Sciatic nerve (tissue), 2 donors: Measurements from ENCODE around the gene STEAP2. TPM values are rescaled to one million over a fixed set of nuclear protein-coding genes. Genes with fewer than 3 reads are reported as not detected.

Source experiments
- ATAC-seq: fragments of 200-7000 bp; cut with Tn5 transposase; one replicate; pipeline ENCODE4 v1.9.1; 2020; ENCODE audit warnings: mild to moderate bottlenecking, moderate library complexity
- DNase-seq: peaks from one replicate; pipeline ENCODE4 v3.0.0-alpha.2; 2020; ENCODE audit warnings: low spot score
- intact Hi-C: fragments of 100-400 bp; cut with DNase I; formaldehyde crosslinking; loops from one replicate; pipeline ENCODE4 v1.14.2; 2022
- total RNA-seq: library from RNA; stranded (reverse); fragmentation: NEBNext Ultra II Directional; extraction: Animal tissue kit (Norgen Biotek cat#: 25700); gene quantifications from one replicate; pipeline ENCODE4 v1.2.1, GENCODE V29; 2021
- donor health status: DM: no; HTN: no; CAD: no.
- donor health status: DM: no; HTN: no; CAD: no.

The STEAP2 gene
- total RNA-seq, 1 donor from 2014 or later, result 65.2 TPM

- DNase-seq, result no peak
- intact Hi-C loops, result no loop called here
- no peak for ATAC-seq
Observed at GRCh38 chr7:90229682-90230081, 18.1 kb downstream of the STEAP2 start.

DNA sequence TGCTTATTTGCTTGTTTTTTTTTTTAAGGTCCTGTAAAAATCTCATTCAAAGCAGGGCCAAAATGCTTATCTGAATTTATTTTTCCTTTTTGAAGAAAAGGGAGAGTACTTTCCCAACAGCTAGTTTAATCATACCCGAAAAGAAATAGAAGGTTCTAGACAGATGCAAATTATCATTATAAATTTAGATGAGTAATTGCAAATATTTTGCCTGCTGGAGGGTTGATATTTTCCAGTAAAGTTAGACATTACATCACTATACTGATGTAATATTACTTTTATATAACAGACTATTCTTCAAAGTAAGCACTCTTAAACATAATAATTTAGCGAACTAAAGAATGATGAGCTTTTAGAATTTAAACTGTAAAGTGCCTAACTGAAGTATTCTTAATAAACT, 19.3 kb downstream of the STEAP2 start:
- intact Hi-C loops, result no loop called here
- ATAC-seq, result no peak
- DNase-seq, result no peak

DNA sequence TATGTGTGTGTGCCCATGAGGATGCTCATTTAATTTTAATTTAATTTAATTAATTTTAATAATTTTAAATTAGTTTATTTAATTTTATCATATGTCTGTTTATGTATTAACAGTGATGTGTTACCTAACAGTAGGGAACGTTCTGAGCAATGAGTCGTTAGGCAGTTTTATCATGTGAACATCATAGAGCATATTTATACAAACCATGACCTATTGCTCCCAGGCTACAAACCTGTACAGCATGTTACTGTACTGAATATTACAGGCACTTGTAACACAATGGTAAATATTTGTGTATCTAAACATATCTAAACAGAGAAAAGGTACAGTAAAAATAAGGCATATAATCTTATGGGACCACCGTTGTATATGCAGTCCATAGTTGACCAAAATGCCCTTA, 19.8 kb downstream of the STEAP2 start:
- ATAC-seq, result no peak
- intact Hi-C loops, result no loop called here
- no peak for DNase-seq

DNA sequence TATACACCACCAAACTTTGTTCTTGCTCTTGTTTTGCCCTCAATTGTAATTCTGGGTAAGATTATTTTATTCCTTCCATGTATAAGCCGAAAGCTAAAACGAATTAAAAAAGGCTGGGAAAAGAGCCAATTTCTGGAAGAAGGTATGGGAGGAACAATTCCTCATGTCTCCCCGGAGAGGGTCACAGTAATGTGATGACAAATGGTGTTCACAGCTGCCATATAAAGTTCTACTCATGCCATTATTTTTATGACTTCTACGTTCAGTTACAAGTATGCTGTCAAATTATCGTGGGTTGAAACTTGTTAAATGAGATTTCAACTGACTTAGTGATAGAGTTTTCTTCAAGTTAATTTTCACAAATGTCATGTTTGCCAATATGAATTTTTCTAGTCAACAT, 20.9 kb downstream of the STEAP2 start:
- intact Hi-C loops, result no loop called here
- no peak for DNase-seq
- ATAC-seq, result no peak

- DNase-seq (no peak), ATAC-seq (no peak)
- intact Hi-C loops, result no loop called here
Observed at GRCh38 chr7:90233569-90233968, 22.0 kb downstream of the STEAP2 start.

GRCh38 chr7:90236721-90237289, 25.3 kb downstream of the STEAP2 start:
- ATAC-seq, result no peak
- DNase-seq, result no peak
- intact Hi-C loops, result loop anchor here (5.0 kb wide), 1 partner anchor 1680 kb away; no protein-coding TSS in a partner anchor

DNA sequence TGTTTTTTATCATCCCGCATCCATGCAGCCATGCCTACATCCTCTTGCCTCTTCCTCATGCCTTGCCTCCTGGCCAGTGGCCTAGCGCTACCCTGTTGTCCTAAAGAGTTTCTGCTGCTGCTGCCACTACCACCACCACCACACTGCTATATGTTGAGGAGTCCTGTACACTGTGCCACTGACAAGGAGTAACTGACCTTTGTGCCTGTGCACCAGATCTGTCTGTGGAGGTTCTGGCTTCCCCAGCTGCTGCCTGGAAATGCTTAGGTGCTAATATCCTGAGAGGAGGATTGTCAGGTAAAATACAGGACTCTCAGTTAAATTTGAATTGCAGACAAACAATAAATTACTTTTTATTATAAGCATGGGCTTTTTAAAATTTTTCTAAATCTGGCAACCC, 26.5 kb downstream of the STEAP2 start:
- DNase-seq (no peak), ATAC-seq (no peak)
- intact Hi-C loops, result loop anchor here (5.0 kb wide), 1 partner anchor 1681 kb away; no protein-coding TSS in a partner anchor

GRCh38 chr7:90238583-90238982, 27.0 kb downstream of the STEAP2 start:
- intact Hi-C loops, result loop anchor here (5.0 kb wide), 1 partner anchor 1681 kb away; no protein-coding TSS in a partner anchor
- DNase-seq (no peak), ATAC-seq (no peak)

GRCh38 chr7:90239050-90239449, 27.5 kb downstream of the STEAP2 start:
- intact Hi-C loops, result loop anchor here (5.0 kb wide), 1 partner anchor 1682 kb away; no protein-coding TSS in a partner anchor
- ATAC-seq (no peak), DNase-seq (no peak)

- ATAC-seq, result no peak
- intact Hi-C loops, result loop anchor here (5.0 kb wide), 1 partner anchor 1682 kb away; no protein-coding TSS in a partner anchor
Observed at GRCh38 chr7:90239625-90240228, 28.2 kb downstream of the STEAP2 start.

GRCh38 chr7:90242369-90243168, 31.0 kb downstream of the STEAP2 start:
- intact Hi-C loops, result no loop called here
- no peak for ATAC-seq

More at GRCh38 chr7:90239625-90240228, 28.2 kb downstream of the STEAP2 start:
- no peak for DNase-seq

DNA sequence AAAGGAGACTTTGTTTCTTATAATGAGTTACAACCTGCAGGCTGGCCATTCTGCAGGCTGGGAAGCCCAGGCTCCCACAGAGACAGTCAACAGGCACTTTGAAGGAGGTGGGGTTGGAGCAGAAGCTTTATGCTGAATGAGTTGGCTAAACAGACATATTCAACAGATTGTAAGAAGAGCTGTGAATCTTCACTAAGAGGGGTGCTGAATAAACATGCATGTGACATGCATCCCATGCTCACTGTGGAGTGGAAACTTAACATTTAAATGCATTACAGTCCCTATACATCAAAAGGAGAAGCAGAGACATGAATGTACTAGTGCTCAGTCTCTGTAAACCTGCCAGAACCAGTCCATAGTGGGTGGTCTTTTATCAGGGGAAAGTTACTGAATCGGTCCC, 32.0 kb downstream of the STEAP2 start:
- no peak for DNase-seq
- no peak for ATAC-seq
- intact Hi-C loops, result no loop called here

More at GRCh38 chr7:90242369-90243168, 31.0 kb downstream of the STEAP2 start:
- DNase-seq, result no peak

DNA sequence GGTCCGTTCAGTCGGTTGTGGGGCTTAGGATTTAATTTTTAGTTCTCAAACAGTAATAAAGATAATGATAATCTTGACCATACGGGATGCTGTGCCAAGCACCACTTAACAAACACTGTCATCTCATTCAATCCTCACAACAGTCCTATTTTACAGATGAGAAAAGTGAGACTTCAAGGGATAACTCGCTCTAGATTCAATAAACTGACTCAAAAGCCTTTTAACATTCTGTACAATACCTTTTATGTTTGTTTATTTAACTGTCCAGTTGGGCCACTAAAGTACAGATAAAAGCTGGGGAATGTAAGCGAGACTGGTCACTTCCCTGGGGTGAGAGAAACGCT, 33.0 kb downstream of the STEAP2 start:
- ATAC-seq (no peak), DNase-seq (no peak)
- intact Hi-C loops, result no loop called here

DNA sequence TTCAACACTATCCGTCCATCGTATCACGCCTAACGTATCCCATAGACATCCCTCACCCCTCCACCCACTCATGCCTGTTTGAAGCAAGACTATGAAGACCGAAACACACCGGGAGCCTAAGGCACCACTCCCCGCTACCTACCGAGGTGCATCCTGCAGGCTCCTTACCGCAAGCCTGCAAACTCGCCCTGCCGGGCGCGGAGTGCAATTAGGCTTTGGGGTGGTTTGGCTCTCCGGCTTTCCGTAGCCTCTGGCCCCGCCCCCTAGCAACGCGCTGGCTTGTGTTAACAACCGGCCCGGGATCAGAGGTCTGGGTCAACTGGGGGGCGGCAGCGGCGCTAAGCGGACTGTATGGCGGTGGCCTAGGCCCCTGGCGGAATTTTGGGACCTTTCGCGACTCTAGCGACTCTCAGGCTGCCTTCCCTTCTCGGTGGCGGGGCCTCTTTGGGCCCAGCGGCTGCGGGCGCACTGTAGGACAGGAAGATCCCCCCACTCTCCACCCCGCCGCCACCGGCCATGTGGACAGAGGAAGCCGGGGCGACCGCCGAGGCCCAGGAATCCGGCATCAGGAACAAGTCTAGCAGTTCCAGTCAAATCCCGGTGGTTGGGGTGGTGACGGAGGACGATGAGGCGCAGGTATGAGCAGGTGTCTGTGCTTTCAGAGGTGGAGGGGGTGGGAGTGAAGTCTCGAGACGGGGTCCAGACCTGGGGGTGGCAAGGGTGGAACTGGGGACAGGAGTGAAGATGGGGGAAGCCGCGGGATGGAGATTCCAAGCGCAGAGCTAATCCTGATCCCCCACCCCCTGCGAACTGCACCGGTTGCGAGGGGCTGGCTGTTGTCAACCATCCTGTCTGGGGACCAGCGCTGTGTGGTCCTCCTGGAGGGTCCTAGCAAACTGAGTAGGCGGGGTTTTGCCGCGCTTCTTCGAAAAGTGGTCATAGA, 33.6 kb downstream of the STEAP2 start, which contains the start of gene CFAP69:
Gene CFAP69 (plus strand): TSS at position 266 of the 943 bp plus-strand sequence. CDS start 251 bp downstream, at position 517.
- DNase-seq (peak; percentile 96), ATAC-seq (peak; percentile 97)
- intact Hi-C loops, result no loop called here

DNA sequence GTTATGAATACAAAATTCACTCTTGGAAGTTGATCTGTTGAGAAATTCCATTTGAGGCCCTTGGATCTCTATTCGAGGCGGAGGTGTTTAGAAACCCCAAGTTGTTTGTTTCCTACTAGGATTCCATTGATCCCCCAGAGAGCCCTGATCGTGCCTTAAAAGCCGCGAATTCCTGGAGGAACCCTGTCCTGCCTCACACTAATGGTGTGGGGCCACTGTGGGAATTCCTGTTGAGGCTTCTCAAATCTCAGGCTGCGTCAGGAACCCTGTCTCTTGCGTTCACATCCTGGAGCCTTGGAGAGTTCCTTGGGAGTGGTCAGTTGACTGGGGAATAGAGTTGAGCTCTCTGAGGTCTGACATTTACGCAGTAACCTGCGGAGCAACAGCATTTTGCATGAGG, 34.6 kb downstream of the STEAP2 start:
- peak; percentile 61 for ATAC-seq
- intact Hi-C loops, result no loop called here
- DNase-seq, result peak; percentile 67

DNA sequence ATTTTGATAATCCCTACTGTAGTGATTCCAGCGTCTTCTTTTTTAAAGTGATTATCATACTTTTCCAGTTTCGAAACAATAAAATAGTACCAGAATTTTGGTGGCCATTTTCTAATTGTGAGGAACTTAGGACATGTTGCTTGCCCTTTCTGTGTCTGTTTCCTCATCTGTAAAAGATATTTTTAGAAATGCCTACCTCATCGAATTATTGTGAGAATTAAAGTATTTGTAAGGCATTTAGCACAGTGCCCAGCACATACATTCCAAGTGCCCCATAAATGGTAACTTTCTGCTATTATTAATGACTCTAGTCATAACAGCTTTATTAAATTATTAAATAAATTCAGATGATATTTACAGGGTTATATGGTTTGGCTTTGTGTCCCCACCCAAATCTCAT, 37.2 kb downstream of the STEAP2 start:
- intact Hi-C loops, result no loop called here
- DNase-seq, result no peak
- no peak for ATAC-seq

GRCh38 chr7:90250601-90251303, 39.2 kb downstream of the STEAP2 start:
- intact Hi-C loops, result no loop called here
- DNase-seq, result no peak
- ATAC-seq, result peak; percentile 31

GRCh38 chr7:90251304-90251635, 39.7 kb downstream of the STEAP2 start:
- intact Hi-C loops, result no loop called here
- ATAC-seq (no peak), DNase-seq (no peak)
